K562 (cell line): ENCODE results near the gene KLHL18. TPM values are rescaled to one million over a fixed set of nuclear protein-coding genes. Genes with fewer than 3 reads are reported as not detected.

Experiments used
- ATAC-seq: fragments of 200-7000 bp; cut with Tn5 transposase; 3 replicates; pipeline ENCODE4 v1.9.1; 2020; ENCODE audit warnings: moderate library complexity
- BruUV-seq: library from RNA; stranded (reverse); fragments of 400-500 nt; replicated peaks from 2 replicates; lab custom pipeline; 2021; lab: Mats Ljungman, UMichigan
- CTCF ChIA-PET: fragments of 300-600 bp; formaldehyde crosslinking; extraction: SDS; loops from one replicate; lab custom pipeline; 2021; ENCODE audit warnings: low intra/inter-chr PET ratio; lab: Yijun Ruan, JAX
- POLR2A ChIA-PET: fragments of 300-600, 350-650 bp; sonication (Branson Sonifier 250); formaldehyde crosslinking; extraction: SDS; loops from one replicate; lab custom pipeline; 2021; ENCODE audit warnings: antibody characterized with exemption, inconsistent platforms; lab: Yijun Ruan, JAX
- DNase-seq, 4 experiments: peaks; one replicate each; pipeline versions ENCODE4 v3.0.0 to v3.0.0-alpha.2; 2011 to 2018; ENCODE audit warnings: low spot score in 3 of 4, mixed read lengths in 3 of 4; ENCODE audit errors: extremely low read depth in 1 of 4
- FAIRE-seq: peaks from 2 replicates; lab custom pipeline; 2011; peaks lifted over from hg19 to GRCh38; lab: Jason Lieb, UNC
- H2AFZ ChIP-seq: 2 replicates; pipeline ENCODE4 v1.6.0; 2011; ENCODE audit warnings: low read depth, low read length, control low read depth, inconsistent platforms
- H3K27ac ChIP-seq: fragments of 200-600 bp; 3 replicates; pipeline ENCODE4 v1.8.0; 2011; ENCODE audit warnings: low read depth, mild to moderate bottlenecking, control low read depth, inconsistent platforms, low read length, moderate library complexity, mixed read lengths; ENCODE audit errors: extremely low read depth
- H3K27me3 ChIP-seq, 2 experiments: fragments of 300-600 bp in 1 of 2; 2 replicates in 1 of 2; 3 replicates in 1 of 2; pipeline versions ENCODE4 v1.6.0 to v1.8.0; 2011; ENCODE audit warnings: inconsistent platforms in 2 of 2, low read length in 2 of 2, mild to moderate bottlenecking in 1 of 2, mixed read lengths in 1 of 2, moderate library complexity in 1 of 2; ENCODE audit not compliant: control insufficient read depth in 2 of 2, insufficient read depth in 2 of 2
- H3K36me3 ChIP-seq: fragments of 300-600 bp; 3 replicates; pipeline ENCODE4 v1.8.0; 2011; ENCODE audit warnings: mild to moderate bottlenecking, low read length, inconsistent platforms; ENCODE audit not compliant: control insufficient read depth, insufficient read depth
- H3K4me1 ChIP-seq, 2 experiments: fragments of 200-600 bp in 1 of 2; replicated peaks in 1 of 2; 2 replicates in 1 of 2; 3 replicates in 1 of 2; pipeline versions ENCODE4 v1.5.1 to v1.8.0; 2011; ENCODE audit warnings: inconsistent platforms in 2 of 2, low read length in 2 of 2, mild to moderate bottlenecking in 1 of 2, mixed read lengths in 1 of 2, moderate library complexity in 1 of 2; ENCODE audit not compliant: control insufficient read depth in 2 of 2, insufficient read depth in 2 of 2
- H3K4me2 ChIP-seq: 2 replicates; pipeline ENCODE4 v1.6.1; 2011; ENCODE audit warnings: low read length, control low read depth, inconsistent platforms, mixed read lengths; ENCODE audit not compliant: insufficient read depth
- H3K4me3 ChIP-seq: fragments of 200-600 bp; sonication (generic), shearing (Covaris generic); 2 replicates; pipeline ENCODE4 v1.5.1; 2016; ENCODE audit warnings: control low read depth, inconsistent platforms
- H3K79me2 ChIP-seq: fragments of 200-600 bp; 3 replicates; pipeline ENCODE4 v1.8.0; 2011; ENCODE audit warnings: low read length, inconsistent platforms; ENCODE audit not compliant: control insufficient read depth, insufficient read depth
- H3K9ac ChIP-seq, 2 experiments: 2 replicates each; pipeline versions ENCODE4 v1.6.0 to v1.6.1; 2011; ENCODE audit warnings: low read depth in 2 of 2, low read length in 2 of 2, control low read depth in 1 of 2, inconsistent platforms in 1 of 2, mild to moderate bottlenecking in 1 of 2, mixed read lengths in 1 of 2; ENCODE audit not compliant: insufficient read depth in 1 of 2
- H3K9me1 ChIP-seq: one replicate; pipeline ENCODE4 v1.6.0; 2011; ENCODE audit warnings: inconsistent platforms, mild to moderate bottlenecking, low read length, moderate library complexity; ENCODE audit not compliant: control insufficient read depth, insufficient read depth
- H3K9me3 ChIP-seq: replicated peaks from 2 replicates; pipeline ENCODE4 v1.5.1; 2011; ENCODE audit warnings: low read depth, low read length, inconsistent platforms; ENCODE audit not compliant: control insufficient read depth, insufficient read depth
- H4K20me1 ChIP-seq: replicated peaks from 2 replicates; pipeline ENCODE4 v1.6.1; 2011; ENCODE audit warnings: low read length, inconsistent platforms, mixed read lengths; ENCODE audit not compliant: control insufficient read depth, insufficient read depth
- ARNT ChIP-seq, 2 experiments: fragments of 450-650 bp; IDR thresholded peaks; 2 replicates each; pipeline ENCODE4 v1.6.1; 2016; ENCODE audit warnings: mild to moderate bottlenecking in 1 of 2
- FOXA1 ChIP-seq: fragments of 450-650 bp; IDR thresholded peaks from 2 replicates; pipeline ENCODE4 v1.6.1; 2016; ENCODE audit warnings: mild to moderate bottlenecking, borderline replicate concordance
- JUND ChIP-seq, 2 experiments: IDR thresholded peaks; 2 replicates in 1 of 2; 3 replicates in 1 of 2; pipeline ENCODE4 v1.6.1; 2011; ENCODE audit warnings: borderline replicate concordance in 2 of 2, low read depth in 2 of 2, low read length in 2 of 2, improper control_type of control experiment in 1 of 2, missing biosample characterization in 1 of 2, missing genetic modification characterization in 1 of 2, missing genetic modification reagents in 1 of 2
- LEF1 ChIP-seq: fragments of 450-650 bp; IDR thresholded peaks from 2 replicates; pipeline ENCODE4 v1.6.1; 2016; ENCODE audit warnings: mild to moderate bottlenecking
- NFRKB ChIP-seq: fragments of 450-650 bp; IDR thresholded peaks from 2 replicates; pipeline ENCODE4 v1.6.1; 2016; ENCODE audit warnings: low read depth
- POLR2AphosphoS2 ChIP-seq: IDR thresholded peaks from 2 replicates; pipeline ENCODE4 v1.6.1; 2012; ENCODE audit warnings: low read length, improper control_type of control experiment
- RBM17 ChIP-seq: fragments of 200-400 bp; formaldehyde crosslinking; IDR thresholded peaks from 2 replicates; pipeline ENCODE4 v1.6.1; 2017; ENCODE audit warnings: low read depth, mild to moderate bottlenecking, low read length, borderline replicate concordance
- RUNX1 ChIP-seq: sonication (generic); IDR thresholded peaks from 2 replicates; pipeline ENCODE4 v1.6.1; 2016; ENCODE audit warnings: antibody characterized with exemption, low read depth
- SMAD4 ChIP-seq: fragments of 250-450 bp; sonication (Bioruptor Pico); conservative IDR thresholded peaks from 2 replicates; pipeline ENCODE4 v1.8.0; 2021; ENCODE audit warnings: inconsistent platforms, mild to moderate bottlenecking, moderate library complexity
- TARDBP ChIP-seq: fragments of 450-650 bp; IDR thresholded peaks from 2 replicates; pipeline ENCODE4 v1.6.1; 2016
- TCF7L2 ChIP-seq: fragments of 150-350 bp; IDR thresholded peaks from 2 replicates; pipeline ENCODE4 v1.6.1; 2016; ENCODE audit warnings: low read depth, mild to moderate bottlenecking, low read length, moderate library complexity
- YY1 ChIP-seq, 3 experiments: IDR thresholded peaks; 2 replicates each; pipeline ENCODE4 v1.6.1; 2011; ENCODE audit warnings: low read length in 2 of 3, mild to moderate bottlenecking in 2 of 3, moderate library complexity in 2 of 3, borderline replicate concordance in 1 of 3, control low read depth in 1 of 3, low read depth in 1 of 3; ENCODE audit not compliant: insufficient read depth in 3 of 3, insufficient replicate concordance in 2 of 3, control insufficient read depth in 1 of 3, insufficient read length in 1 of 3; ENCODE audit errors: extremely low read depth in 1 of 3
- ZNF354B ChIP-seq: fragments of 250-450 bp; sonication (Bioruptor Pico); IDR thresholded peaks from 2 replicates; pipeline ENCODE4 v1.4.0; 2020
- ZNF384 ChIP-seq: IDR thresholded peaks from 2 replicates; pipeline ENCODE4 v1.6.1; 2012; ENCODE audit warnings: low read depth, low read length, improper control_type of control experiment
- WGBS: fragments of 100-300 bp; shearing (Covaris generic); methylation state at CpG from one replicate; pipeline ENCODE4 v1.1.6; 2016; ENCODE audit warnings: low coverage, mixed read lengths; ENCODE audit not compliant: insufficient coverage; ENCODE audit errors: missing lambda C conversion rate; 5-methylcytosine and 5-hydroxymethylcytosine counted together
- in situ Hi-C: fragments of 300-500 bp; cut with MboI; formaldehyde crosslinking; loops from 4 replicates; pipeline ENCODE4 v1.15.0; 2018; ENCODE audit warnings: inconsistent platforms, mixed read lengths
- intact Hi-C: fragments of 100-400 bp; cut with micrococcal nuclease; formaldehyde crosslinking; loops from 2 replicates; pipeline ENCODE4 v1.14.2; 2022
- polyA plus RNA-seq, 8 experiments: library from polyadenylated mRNA; depleted of rRNA in 4 of 8; stranded (reverse) in 5 of 8; unstranded in 3 of 8; fragments of >200 nt; fragmentation: Nextera tagmentation in 2 of 8; fragmentation: Illumina TruSeq in 1 of 8; extraction: Ambion mirVana in 2 of 8; extraction: Trizol in 1 of 8; gene quantifications; 2 replicates each; pipeline versions ENCODE4 v1.2.1 to v1.2.3, GENCODE V29; 2011 to 2014; ENCODE audit warnings: inconsistent platforms in 1 of 8, missing spikeins in 1 of 8
- total RNA-seq, 7 experiments: library from RNA; depleted of rRNA in 6 of 7; stranded (reverse); fragments of >200 nt in 6 of 7; fragmentation: Illumina TruSeq in 2 of 7; extraction: Trizol in 2 of 7; gene quantifications; 2 replicates each; pipeline versions ENCODE4 v1.2.1 to v1.2.3, GENCODE V29; 2011 to 2021; ENCODE audit warnings: low replicate concordance in 1 of 7
- TF ChIP-seq, protein P1 (sequence below): fragments of 250-450 bp; sonication (Bioruptor Pico); IDR thresholded peaks from 2 replicates; pipeline ENCODE4 v1.4.0; 2020; ENCODE audit warnings: mild to moderate bottlenecking
- TF ChIP-seq, protein P2 (sequence below): fragments of 250-450 bp; sonication (Bioruptor Pico); IDR thresholded peaks from 2 replicates; pipeline ENCODE4 v1.6.1; 2021; ENCODE audit warnings: mild to moderate bottlenecking
- TF ChIP-seq, protein P3 (sequence below): sonication (generic); formaldehyde crosslinking; IDR thresholded peaks from 2 replicates; pipeline ENCODE4 v1.8.1; 2023; ENCODE audit warnings: mild to moderate bottlenecking, missing genetic modification reagents

The KLHL18 gene
- total and polyA plus RNA-seq, 9 of the 15 experiments (the other 6 are each of a cell fraction or from before 2014, with no cell fraction given): 26.7 to 97.5 (median 48.7) TPM

DNA sequence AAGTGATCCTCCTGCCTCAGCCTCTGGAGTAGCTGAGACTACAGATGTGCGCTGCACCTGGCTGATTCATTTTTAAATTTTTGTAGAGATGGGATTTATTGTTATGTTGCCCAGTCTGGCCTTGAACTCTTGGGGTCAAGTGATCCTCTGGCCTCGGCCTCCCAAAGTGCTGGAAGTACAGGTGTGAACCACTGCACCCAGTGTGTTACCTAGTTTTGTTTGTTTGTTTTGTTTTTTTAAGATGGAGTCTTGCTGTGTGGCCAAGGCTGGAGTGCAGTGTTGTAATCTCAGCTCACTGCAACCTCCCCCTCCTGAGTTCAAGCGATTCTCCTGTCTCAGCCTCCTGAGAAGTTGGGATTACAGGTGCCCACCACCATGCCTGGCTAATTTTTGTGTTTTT lies 110.2 kb downstream of the KLHL18 start:
- BruUV-seq: no TSS peak
- no peak overlapping the region for H3K4me2 ChIP-seq
- POLR2A ChIA-PET: interaction anchor here (0.7 to 1.2 kb wide), 2 partner anchors 12 to 79 kb away, joined by 3 to 4 read pairs; partner anchors contain the start of gene PTPN23
- no peaks in the 10 kb centered on the region for H3K27me3 ChIP-seq
- no peak overlapping the region for H3K27ac ChIP-seq
- H3K9me1 ChIP-seq: peaks cover 13% of the 10 kb centered on the region
- H3K4me3 ChIP-seq: no peak overlapping the region
- peaks cover 28% of the 10 kb centered on the region; the same call in 1 of the 2 replicates for H4K20me1 ChIP-seq
- intact Hi-C loops (no loop called here), in situ Hi-C loops (no loop called here)
- peaks cover 45% of the 10 kb centered on the region for H3K36me3 ChIP-seq
- H3K9ac ChIP-seq: no peak overlapping the region
- H3K4me1 ChIP-seq: peaks cover 6 to 21% of the 10 kb centered on the region in 2 experiments; a peak in 4 of 5 replicates
- H3K9me3 ChIP-seq: no peaks in the 10 kb centered on the region
- no peak for ATAC-seq
- CTCF ChIA-PET: no interaction called here
- no peak for TF ChIP-seq LEF1
- no peak for TF ChIP-seq SMAD4 (CRISPR knock-in tag)
- no peak for TF ChIP-seq RUNX1
- TF ChIP-seq ZNF384: no peak
- no peak for TF ChIP-seq JUND (IDR thresholded peaks at IDR 0.05; ENCODE audit: borderline replicate concordance, low read depth, low read length)
- TF ChIP-seq JUND (tag; IDR thresholded peaks at IDR 0.05; ENCODE audit: borderline replicate concordance, low read depth, low read length): no peak
- no peak for TF ChIP-seq NFRKB
- TF ChIP-seq, protein P1, sequence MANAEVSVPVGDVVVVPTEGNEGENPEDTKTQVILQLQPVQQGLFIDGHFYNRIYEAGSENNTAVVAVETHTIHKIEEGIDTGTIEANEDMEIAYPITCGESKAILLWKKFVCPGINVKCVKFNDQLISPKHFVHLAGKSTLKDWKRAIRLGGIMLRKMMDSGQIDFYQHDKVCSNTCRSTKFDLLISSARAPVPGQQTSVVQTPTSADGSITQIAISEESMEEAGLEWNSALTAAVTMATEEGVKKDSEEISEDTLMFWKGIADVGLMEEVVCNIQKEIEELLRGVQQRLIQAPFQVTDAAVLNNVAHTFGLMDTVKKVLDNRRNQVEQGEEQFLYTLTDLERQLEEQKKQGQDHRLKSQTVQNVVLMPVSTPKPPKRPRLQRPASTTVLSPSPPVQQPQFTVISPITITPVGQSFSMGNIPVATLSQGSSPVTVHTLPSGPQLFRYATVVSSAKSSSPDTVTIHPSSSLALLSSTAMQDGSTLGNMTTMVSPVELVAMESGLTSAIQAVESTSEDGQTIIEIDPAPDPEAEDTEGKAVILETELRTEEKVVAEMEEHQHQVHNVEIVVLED (CRISPR knock-in tag): no peak
- no peak for TF ChIP-seq POLR2AphosphoS2
- TF ChIP-seq ZNF354B (CRISPR knock-in tag): no peak
- no peak for TF ChIP-seq ARNT (IDR thresholded peaks at IDR 0.05)
- no peak for TF ChIP-seq RBM17
- TF ChIP-seq TCF7L2: no peak
- no peak for TF ChIP-seq FOXA1
- no peak for TF ChIP-seq TARDBP
- TF ChIP-seq, protein P2, sequence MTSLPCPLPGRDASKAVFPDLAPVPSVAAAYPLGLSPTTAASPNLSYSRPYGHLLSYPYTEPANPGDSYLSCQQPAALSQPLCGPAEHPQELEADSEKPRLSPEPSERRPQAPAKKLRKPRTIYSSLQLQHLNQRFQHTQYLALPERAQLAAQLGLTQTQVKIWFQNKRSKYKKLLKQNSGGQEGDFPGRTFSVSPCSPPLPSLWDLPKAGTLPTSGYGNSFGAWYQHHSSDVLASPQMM (CRISPR knock-in tag): no peak
- TF ChIP-seq, protein P3, sequence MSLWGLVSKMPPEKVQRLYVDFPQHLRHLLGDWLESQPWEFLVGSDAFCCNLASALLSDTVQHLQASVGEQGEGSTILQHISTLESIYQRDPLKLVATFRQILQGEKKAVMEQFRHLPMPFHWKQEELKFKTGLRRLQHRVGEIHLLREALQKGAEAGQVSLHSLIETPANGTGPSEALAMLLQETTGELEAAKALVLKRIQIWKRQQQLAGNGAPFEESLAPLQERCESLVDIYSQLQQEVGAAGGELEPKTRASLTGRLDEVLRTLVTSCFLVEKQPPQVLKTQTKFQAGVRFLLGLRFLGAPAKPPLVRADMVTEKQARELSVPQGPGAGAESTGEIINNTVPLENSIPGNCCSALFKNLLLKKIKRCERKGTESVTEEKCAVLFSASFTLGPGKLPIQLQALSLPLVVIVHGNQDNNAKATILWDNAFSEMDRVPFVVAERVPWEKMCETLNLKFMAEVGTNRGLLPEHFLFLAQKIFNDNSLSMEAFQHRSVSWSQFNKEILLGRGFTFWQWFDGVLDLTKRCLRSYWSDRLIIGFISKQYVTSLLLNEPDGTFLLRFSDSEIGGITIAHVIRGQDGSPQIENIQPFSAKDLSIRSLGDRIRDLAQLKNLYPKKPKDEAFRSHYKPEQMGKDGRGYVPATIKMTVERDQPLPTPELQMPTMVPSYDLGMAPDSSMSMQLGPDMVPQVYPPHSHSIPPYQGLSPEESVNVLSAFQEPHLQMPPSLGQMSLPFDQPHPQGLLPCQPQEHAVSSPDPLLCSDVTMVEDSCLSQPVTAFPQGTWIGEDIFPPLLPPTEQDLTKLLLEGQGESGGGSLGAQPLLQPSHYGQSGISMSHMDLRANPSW: no peak
- no peak for TF ChIP-seq YY1 (IDR thresholded peaks at IDR 0.05; ENCODE audit: borderline replicate concordance in 1 of 3, control insufficient read depth in 1 of 3, extremely low read depth in 1 of 3, insufficient read depth in 3 of 3, insufficient read length in 1 of 3, insufficient replicate concordance in 2 of 3, low read depth in 1 of 3, low read length in 2 of 3)
- 82% methylated on average over 3 of the region's 3 CpGs for WGBS
- H3K79me2 ChIP-seq: peaks cover 70% of the 10 kb centered on the region
- FAIRE-seq: no peak
- H2AFZ ChIP-seq: no peak overlapping the region
- DNase-seq: no peak
